ENCODE data around the gene MGAT1. TPM values are rescaled to one million over a fixed set of nuclear protein-coding genes. Genes with fewer than 3 reads are reported as not detected.

The MGAT1 gene
- total and polyA plus RNA-seq, 2 experiments from 2014 or later: 23.7 to 81.4 TPM

- Histone ChIP-seq H3K4me3 (no peak overlapping the region), H3K36me3 (ENCODE audit: insufficient read depth) (no peaks in the 10 kb centered on the region), H3K9me2 (ENCODE audit: insufficient read depth) (no peaks in the 10 kb centered on the region), H3F3A (replicated peaks; ENCODE audit: low read depth) (peaks cover 13% of the 10 kb centered on the region), H3K79me2 (replicated peaks; ENCODE audit: insufficient read depth) (peaks cover 7% of the 10 kb centered on the region), H3K4me2 (no peak overlapping the region), H3K4me1 (ENCODE audit: insufficient read depth) (peaks cover 34% of the 10 kb centered on the region), H2AFZ (no peak overlapping the region), H3K27me3 (ENCODE audit: insufficient read depth) (no peaks in the 10 kb centered on the region), H4K20me1 (replicated peaks; ENCODE audit: insufficient read depth) (no peaks in the 10 kb centered on the region), H3K27ac (ENCODE audit: low read depth) (no peak overlapping the region)
- ATAC-seq (no peak), DNase-seq (ENCODE audit: low spot score) (no peak)
- Mint-ChIP-seq H3K4me1 (peaks cover 44% of the 10 kb centered on the region), H3K36me3 (ENCODE audit: low read depth) (no peaks in the 10 kb centered on the region; the same call in 2 of the 3 replicates), H3K27ac (no peak overlapping the region), H3K4me3 (no peak overlapping the region), H3K27me3 (ENCODE audit: insufficient read depth, low read depth, poor library complexity) (peaks cover 2% of the 10 kb centered on the region), H3K9me3 (no peaks in the 10 kb centered on the region; the same call in 2 of the 3 replicates)
- TF ChIP-seq NANOG (IDR thresholded peaks at IDR 0.05; ENCODE audit: borderline replicate concordance): no peak
- peak in 1 of 2 experiments; percentile 33; a peak in 2 of 4 replicates for TF ChIP-seq CTCF (conservative IDR thresholded peaks at IDR 0.05; ENCODE audit: low read depth in 2 of 2)
- no peak for TF ChIP-seq ZNF331 (CRISPR knock-in tag; IDR thresholded peaks at IDR 0.05; ENCODE audit: low read depth)
- no peak for TF ChIP-seq ZNF114 (CRISPR knock-in tag; IDR thresholded peaks at IDR 0.05)
Measured at GRCh38 chr5:180813420-180813819, 10.8 kb upstream of the MGAT1 start.

GRCh38 chr5:180811623-180812124, 9.1 kb upstream of the MGAT1 start:
- ATAC-seq: no peak
- no peak for TF ChIP-seq ZNF331 (CRISPR knock-in tag; IDR thresholded peaks at IDR 0.05; ENCODE audit: low read depth)
- TF ChIP-seq ZNF114 (CRISPR knock-in tag; IDR thresholded peaks at IDR 0.05): no peak
- no peak for TF ChIP-seq EZH2 (IDR thresholded peaks at IDR 0.05; ENCODE audit: low read depth, unreplicated experiment)
- no peak for TF ChIP-seq ETS1 (IDR thresholded peaks at IDR 0.05)
- TF ChIP-seq CREB1 (CRISPR knock-in tag; IDR thresholded peaks at IDR 0.05; ENCODE audit: low read depth): no peak
- no peak for TF ChIP-seq CTCF (conservative IDR thresholded peaks at IDR 0.05; ENCODE audit: low read depth in 2 of 2)
- TF ChIP-seq EZH2phosphoT487 (IDR thresholded peaks at IDR 0.05; ENCODE audit: unreplicated experiment): no peak
- TF ChIP-seq POLR2AphosphoS5 (IDR thresholded peaks at IDR 0.05; ENCODE audit: low read depth): no peak
- TF ChIP-seq JUNB (IDR thresholded peaks at IDR 0.05; ENCODE audit: unreplicated experiment): no peak
- TF ChIP-seq REST (IDR thresholded peaks at IDR 0.05; ENCODE audit: unreplicated experiment): no peak
- no peak for TF ChIP-seq NANOG (IDR thresholded peaks at IDR 0.05; ENCODE audit: borderline replicate concordance)
- no peak for TF ChIP-seq STAT1 (IDR thresholded peaks at IDR 0.05; ENCODE audit: unreplicated experiment)

More at GRCh38 chr5:180811623-180812124, 9.1 kb upstream of the MGAT1 start:
- peak overlapping the region; percentile 90 for H3K4me2 ChIP-seq
- Mint-ChIP-seq H3K9me3 (no peaks in the 10 kb centered on the region; the same call in 2 of the 3 replicates), H3K4me1 (peaks cover 53% of the 10 kb centered on the region), H3K36me3 (ENCODE audit: low read depth) (peaks cover 12% of the 10 kb centered on the region; the same call in 1 of the 3 replicates), H3K4me3 (peak overlapping the region; percentile 72), H3K27ac (peak overlapping the region; percentile 89), H3K27me3 (ENCODE audit: insufficient read depth, low read depth, poor library complexity) (peaks cover 6% of the 10 kb centered on the region)
- H3F3A ChIP-seq (replicated peaks; ENCODE audit: low read depth): peaks cover 8% of the 10 kb centered on the region; the same call in 1 of the 2 replicates
- H3K9me2 ChIP-seq (ENCODE audit: insufficient read depth): no peaks in the 10 kb centered on the region
- H3K36me3 ChIP-seq (ENCODE audit: insufficient read depth): no peaks in the 10 kb centered on the region
- H4K20me1 ChIP-seq (replicated peaks; ENCODE audit: insufficient read depth): no peaks in the 10 kb centered on the region
- H3K79me2 ChIP-seq (replicated peaks; ENCODE audit: insufficient read depth): peaks cover 24% of the 10 kb centered on the region
- no peak for DNase-seq (ENCODE audit: low spot score)
- no peaks in the 10 kb centered on the region for H3K27me3 ChIP-seq (ENCODE audit: insufficient read depth)
- H3K4me3 ChIP-seq: peak overlapping the region; percentile 95
- peaks cover 28% of the 10 kb centered on the region for H3K4me1 ChIP-seq (ENCODE audit: insufficient read depth)
- H3K27ac ChIP-seq (ENCODE audit: low read depth): no peak overlapping the region
- H2AFZ ChIP-seq: no peak overlapping the region
